Testis (tissue), 3 donors: Measurements from ENCODE around the gene SMURF2. TPM values are rescaled to one million over a fixed set of nuclear protein-coding genes. Genes with fewer than 3 reads are reported as not detected.
"Not testable (repeated sequence)": the region's sequence is repeated elsewhere in the genome, so short reads cannot be mapped to it uniquely, and the experiment has no call there.

Source experiments
- DNase-seq: peaks from one replicate; pipeline ENCODE4 v3.0.0-alpha.2; 2019
- H3K27ac ChIP-seq, 2 donors: fragments of 200-600 bp; sonication (generic); one replicate each; pipeline ENCODE4 v1.5.1; 2019
- H3K27me3 ChIP-seq: fragments of 200-600 bp; sonication (generic); one replicate; pipeline ENCODE4 v1.5.1; 2019
- H3K36me3 ChIP-seq: fragments of 200-600 bp; sonication (generic); one replicate; pipeline ENCODE4 v1.5.1; 2017; ENCODE audit warnings: low read depth; ENCODE audit errors: missing control alignments
- H3K4me1 ChIP-seq: fragments of 200-600 bp; sonication (generic); one replicate; pipeline ENCODE4 v1.5.1; 2019
- H3K4me3 ChIP-seq, 2 donors: fragments of 200-600 bp; sonication (generic); one replicate each; pipeline ENCODE4 v1.5.1; 2017 to 2019
- H3K9me3 ChIP-seq: fragments of 200-600 bp; sonication (generic); one replicate; pipeline ENCODE4 v1.5.1; 2017
- POLR2A ChIP-seq: fragments of 450-650 bp; IDR thresholded peaks from one replicate; pipeline ENCODE4 v1.6.1; 2017; ENCODE audit warnings: antibody characterized with exemption, mild to moderate bottlenecking, moderate library complexity
- WGBS, 2 donors: methylation state at CpG; one replicate each; pipeline ENCODE4 v1.1.5; 2018; 5-methylcytosine and 5-hydroxymethylcytosine counted together
- intact Hi-C: fragments of 100-400 bp; cut with DNase I; formaldehyde crosslinking; loops from one replicate; pipeline ENCODE4 v1.15.1; 2023; ENCODE audit warnings: low total_unique reads
- polyA plus RNA-seq: library from polyadenylated mRNA; stranded (reverse); fragments of 350-450 nt; fragmentation: Illumina TruSeq; extraction: RNeasy Lipid Tissue Mini Kit (QIAGEN cat#74804); gene quantifications from one replicate; pipeline ENCODE4 v1.2.3, GENCODE V29; 2014; ENCODE audit warnings: low read depth, low replicate concordance; ENCODE audit not compliant: insufficient read depth
- total RNA-seq, 2 donors: library from RNA; depleted of rRNA; stranded (reverse); fragments of >200 nt; gene quantifications; one replicate each; pipeline ENCODE4 v1.2.3, GENCODE V29; 2016
- TF ChIP-seq, protein P1 (sequence below), 3 experiments: fragments of 450-650 bp in 2 of 3; fragments of 200-600 bp in 1 of 3; sonication (generic) in 1 of 3; IDR thresholded peaks; one replicate each; pipeline ENCODE4 v1.5.1; 2016 to 2019; ENCODE audit warnings: antibody characterized with exemption in 3 of 3, mild to moderate bottlenecking in 2 of 3, moderate library complexity in 1 of 3

Gene SMURF2
- total and polyA plus RNA-seq, 3 donors from 2014 or later: 28.9 to 50.0 (median 32.2) TPM

DNA sequence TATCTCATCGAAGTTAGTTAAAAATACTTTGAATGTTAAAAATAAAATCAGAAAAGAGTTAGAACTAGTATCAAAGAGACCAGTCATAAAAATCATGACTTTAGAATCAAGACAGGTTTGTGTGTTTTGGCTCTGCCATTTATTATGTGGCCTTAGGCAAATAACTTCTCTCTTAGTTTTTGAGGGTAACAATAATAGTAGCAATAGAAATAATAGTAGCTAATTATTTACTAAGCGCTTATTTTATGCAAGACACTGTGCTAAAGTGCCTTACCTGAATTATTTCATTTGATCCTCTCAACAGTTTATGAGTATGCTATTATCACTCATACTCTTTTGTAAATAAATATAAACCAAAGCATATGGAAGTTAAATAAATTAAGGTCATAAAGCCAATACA lies 77.0 kb downstream of the SMURF2 start:
- Histone ChIP-seq H3K4me1 (no peaks in the 10 kb centered on the region), H3K27me3 (no peaks in the 10 kb centered on the region), H3K4me3 (no peak overlapping the region), H3K9me3 (no peaks in the 10 kb centered on the region), H3K27ac (no peak overlapping the region), H3K36me3 (no peaks in the 10 kb centered on the region)
- intact Hi-C loops: no loop called here
- WGBS, 2 donors: 71% methylated on average over 2 of the region's 2 CpGs
- no peak for DNase-seq
- no peak for TF ChIP-seq POLR2A
- TF ChIP-seq, protein P1, sequence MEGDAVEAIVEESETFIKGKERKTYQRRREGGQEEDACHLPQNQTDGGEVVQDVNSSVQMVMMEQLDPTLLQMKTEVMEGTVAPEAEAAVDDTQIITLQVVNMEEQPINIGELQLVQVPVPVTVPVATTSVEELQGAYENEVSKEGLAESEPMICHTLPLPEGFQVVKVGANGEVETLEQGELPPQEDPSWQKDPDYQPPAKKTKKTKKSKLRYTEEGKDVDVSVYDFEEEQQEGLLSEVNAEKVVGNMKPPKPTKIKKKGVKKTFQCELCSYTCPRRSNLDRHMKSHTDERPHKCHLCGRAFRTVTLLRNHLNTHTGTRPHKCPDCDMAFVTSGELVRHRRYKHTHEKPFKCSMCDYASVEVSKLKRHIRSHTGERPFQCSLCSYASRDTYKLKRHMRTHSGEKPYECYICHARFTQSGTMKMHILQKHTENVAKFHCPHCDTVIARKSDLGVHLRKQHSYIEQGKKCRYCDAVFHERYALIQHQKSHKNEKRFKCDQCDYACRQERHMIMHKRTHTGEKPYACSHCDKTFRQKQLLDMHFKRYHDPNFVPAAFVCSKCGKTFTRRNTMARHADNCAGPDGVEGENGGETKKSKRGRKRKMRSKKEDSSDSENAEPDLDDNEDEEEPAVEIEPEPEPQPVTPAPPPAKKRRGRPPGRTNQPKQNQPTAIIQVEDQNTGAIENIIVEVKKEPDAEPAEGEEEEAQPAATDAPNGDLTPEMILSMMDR (IDR thresholded peaks at IDR 0.05): no peak

DNA sequence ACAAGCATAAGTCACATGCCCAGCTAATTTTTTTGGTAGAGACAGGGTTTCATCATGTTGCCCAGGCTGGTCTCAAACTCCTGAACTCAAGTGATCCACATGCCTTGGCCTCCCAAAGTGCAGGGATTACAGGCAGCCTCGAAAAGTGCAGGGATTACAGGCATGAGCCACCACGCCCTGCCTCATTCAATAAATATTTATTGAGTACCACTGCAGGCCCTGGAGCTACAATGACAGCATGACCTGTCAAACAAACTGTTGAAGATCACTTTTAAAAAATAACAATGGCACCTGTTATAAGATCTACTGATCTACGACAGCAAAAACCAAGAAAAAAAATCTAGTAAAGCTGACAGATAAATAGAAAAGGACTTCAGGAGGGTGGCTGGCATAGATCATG lies 79.1 kb downstream of the SMURF2 start:
- Histone ChIP-seq H3K36me3 (no peaks in the 10 kb centered on the region), H3K4me1 (no peaks in the 10 kb centered on the region), H3K27me3 (no peaks in the 10 kb centered on the region), H3K9me3 (no peaks in the 10 kb centered on the region), H3K4me3 (no peak overlapping the region), H3K27ac (no peak overlapping the region)
- intact Hi-C loops: no loop called here
- 89 to 95% methylated on average over 3 of the region's 3 CpGs for WGBS, 2 donors
- DNase-seq: no peak
- TF ChIP-seq, protein P1 (IDR thresholded peaks at IDR 0.05): no peak
- no peak for TF ChIP-seq POLR2A

DNA sequence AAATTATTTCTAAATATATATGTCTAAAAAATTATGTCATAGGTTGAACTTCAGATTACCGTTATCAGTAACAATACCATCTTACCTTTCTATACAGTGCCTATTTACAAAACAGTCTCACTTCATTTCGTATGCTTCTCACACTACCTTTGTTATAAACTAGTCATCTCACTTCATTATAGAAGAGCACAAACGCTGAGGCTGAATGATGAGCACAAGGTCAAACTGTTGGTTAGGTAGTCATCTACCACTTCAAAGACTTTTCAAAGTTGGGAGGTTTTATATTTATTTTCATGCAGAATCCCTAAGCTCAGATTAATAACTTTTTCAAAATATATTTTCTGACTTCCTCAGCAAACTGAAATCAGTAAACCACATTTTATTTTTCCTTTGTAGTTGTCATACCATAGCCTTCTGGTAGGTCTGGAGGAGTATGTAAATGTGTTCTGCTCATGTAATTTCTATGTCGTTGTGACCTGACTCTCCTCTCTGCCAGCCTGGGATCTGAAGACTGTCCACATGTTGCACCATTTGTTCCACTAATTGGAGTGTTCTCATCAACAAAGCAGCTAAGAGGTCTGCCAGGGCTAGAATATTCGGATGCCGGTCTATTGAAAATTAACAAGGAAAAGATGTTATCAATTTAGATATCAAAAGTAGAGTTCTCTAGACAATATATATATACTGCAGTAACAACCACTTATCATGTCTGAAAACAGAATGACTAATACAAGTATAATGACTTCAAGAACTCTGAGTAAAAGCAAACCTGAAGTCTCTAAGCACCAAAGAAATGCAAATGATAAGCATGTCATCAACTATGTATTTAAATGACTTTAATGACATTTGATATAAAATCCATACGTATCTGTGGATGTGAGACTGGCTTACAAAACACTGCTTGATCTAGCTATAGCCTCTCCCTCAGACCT lies 81.5 kb downstream of the SMURF2 start:
- no peak for TF ChIP-seq POLR2A
- TF ChIP-seq, protein P1 (IDR thresholded peaks at IDR 0.05): no peak
- Histone ChIP-seq H3K4me1 (no peaks in the 10 kb centered on the region), H3K27ac (no peak overlapping the region), H3K27me3 (no peaks in the 10 kb centered on the region), H3K36me3 (no peaks in the 10 kb centered on the region), H3K9me3 (no peaks in the 10 kb centered on the region), H3K4me3 (no peak overlapping the region)
- intact Hi-C loops: no loop called here
- 69 to 74% methylated on average over 7 of the region's 7 CpGs for WGBS, 2 donors
- no peak for DNase-seq

DNA sequence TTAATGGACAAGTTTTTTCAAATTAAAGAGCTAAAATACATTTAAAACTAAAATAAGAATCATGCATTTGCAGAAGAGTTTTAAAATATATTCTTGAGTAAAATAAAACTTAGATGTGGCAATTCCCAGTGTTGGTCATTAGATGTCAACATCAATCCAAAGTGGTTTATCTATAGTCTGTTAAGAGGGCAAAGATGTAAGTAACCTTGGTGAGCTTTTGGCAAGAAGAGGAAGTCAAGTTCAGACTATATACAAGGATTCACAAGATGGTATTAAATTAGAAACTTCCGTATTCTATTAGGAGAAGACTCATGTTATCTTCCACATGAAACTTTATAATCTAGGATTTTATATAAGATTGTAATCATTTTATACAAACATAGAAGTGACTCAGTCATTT lies 82.2 kb downstream of the SMURF2 start:
- DNase-seq: no peak
- intact Hi-C loops: no loop called here
- TF ChIP-seq, protein P1 (IDR thresholded peaks at IDR 0.05): no peak
- no peak for TF ChIP-seq POLR2A

DNA sequence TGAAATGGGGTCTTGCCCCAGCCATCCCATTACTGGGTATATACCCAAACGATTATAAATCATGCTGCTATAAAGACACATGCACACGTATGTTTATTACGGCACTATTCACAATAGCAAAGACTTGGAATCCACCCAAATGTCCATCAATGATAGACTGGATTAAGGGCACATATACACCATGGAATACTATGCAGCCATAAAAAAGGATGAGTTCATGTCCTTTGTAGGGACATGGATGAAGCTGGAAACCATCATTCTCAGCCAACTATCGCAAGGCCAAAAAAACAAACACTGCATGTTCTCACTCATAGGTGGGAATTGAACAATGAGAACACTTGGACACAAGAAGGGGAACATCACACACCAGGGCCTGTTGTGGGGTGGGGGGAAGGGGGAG lies 85.1 kb downstream of the SMURF2 start:
- H3K9me3 ChIP-seq, H3K36me3 ChIP-seq, H3K4me1 ChIP-seq, DNase-seq, intact Hi-C loops, H3K4me3 ChIP-seq, H3K27ac ChIP-seq, H3K27me3 ChIP-seq: not testable (repeated sequence)
- WGBS, 2 donors: 97 to 98% methylated on average over 4 of the region's 4 CpGs

More for the DNA sequence above, 82.2 kb downstream of the SMURF2 start:
- no peak overlapping the region for H3K4me3 ChIP-seq
- no peak overlapping the region for H3K27ac ChIP-seq
- no peaks in the 10 kb centered on the region for H3K4me1 ChIP-seq
- H3K9me3 ChIP-seq: no peaks in the 10 kb centered on the region
- H3K27me3 ChIP-seq: no peaks in the 10 kb centered on the region
- WGBS, 2 donors: 82 to 100% methylated on average over 1 of the region's 1 CpG
- H3K36me3 ChIP-seq: no peaks in the 10 kb centered on the region
